ENCODE data around the gene PREB. TPM values are rescaled to one million over a fixed set of nuclear protein-coding genes. Genes with fewer than 3 reads are reported as not detected.
A peak's percentile ranks its signal among the peaks of the same experiment; 100 is the strongest.

Gene PREB
- total and polyA plus RNA-seq, 2 of the 13 experiments (the other 11 are each of a cell fraction or from before 2014, with no cell fraction given): 112 to 192 TPM

DNA sequence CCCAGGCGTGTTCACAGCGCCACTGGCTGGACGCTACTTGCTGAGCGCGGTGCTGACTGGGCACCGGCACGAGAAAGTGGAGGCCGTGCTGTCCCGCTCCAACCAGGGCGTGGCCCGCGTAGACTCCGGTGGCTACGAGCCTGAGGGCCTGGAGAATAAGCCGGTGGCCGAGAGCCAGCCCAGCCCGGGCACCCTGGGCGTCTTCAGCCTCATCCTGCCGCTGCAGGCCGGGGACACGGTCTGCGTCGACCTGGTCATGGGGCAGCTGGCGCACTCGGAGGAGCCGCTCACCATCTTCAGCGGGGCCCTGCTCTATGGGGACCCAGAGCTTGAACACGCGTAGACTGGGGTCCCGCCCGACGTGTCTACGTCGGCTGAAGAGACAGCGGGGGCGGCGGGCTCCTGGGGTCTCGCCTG lies 48.8 kb downstream of the PREB start:
- ATAC-seq (peak; percentile 6), DNase-seq (ENCODE audit: low spot score) (no peak), FAIRE-seq (no peak)
- Histone ChIP-seq H3K36me3 (replicated peaks in 1 of 2; ENCODE audit: control insufficient read depth in 1 of 2, insufficient read depth in 2 of 2, low read length in 2 of 2) (no peaks in the 10 kb centered on the region; a peak in 3 of 5 replicates), H3K27me3 (ENCODE audit: control insufficient read depth in 1 of 2, insufficient read depth in 2 of 2, low read length in 2 of 2) (no peaks in the 10 kb centered on the region), H3K4me3 (replicated peaks in 1 of 3; ENCODE audit: insufficient read depth in 1 of 3, low read depth in 2 of 3, low read length in 3 of 3) (peak overlapping the region; percentile 51 to 77 (median 53)), H3K9me3 (ENCODE audit: low read length) (no peaks in the 10 kb centered on the region), H3K27ac (ENCODE audit: extremely low read length, insufficient read depth, low read length) (peak overlapping the region; percentile 65), H3K4me2 (ENCODE audit: low read depth, low read length) (peak overlapping the region; percentile 84), H4K20me1 (ENCODE audit: insufficient read depth, low read length) (no peaks in the 10 kb centered on the region), H3K79me2 (ENCODE audit: insufficient read depth, low read length) (peaks cover 36% of the 10 kb centered on the region), H2AFZ (ENCODE audit: low read length) (no peak overlapping the region), H3K9ac (ENCODE audit: insufficient read depth, low read depth, low read length) (peak overlapping the region; percentile 63), H3K4me1 (ENCODE audit: insufficient read depth, low read length) (peaks cover 74% of the 10 kb centered on the region)
- in situ Hi-C loops (cut with HindIII; ENCODE audit: extremely low pct_ligation_motif_present, low pct_unique_long_range_greater_than_20kb): no loop called here
- no TSS peak for BruUV-seq (replicated peaks)
- intact Hi-C loops (cut with micrococcal nuclease; ENCODE audit: unreplicated experiment): loop anchor here (1.0 to 10.0 kb wide), 4 partner anchors 35 to 1162 kb away; partner anchors contain the start of gene TMEM214
- CTCF ChIA-PET (ENCODE audit: low intra/inter-chr PET ratio, low total read pairs): interaction anchor here (1.3 to 2.0 kb wide), 3 partner anchors 13 to 106 kb away, joined by 3 to 9 read pairs (median 6); no protein-coding TSS in a partner anchor
- POLR2A ChIA-PET: interaction anchor here (0.6 to 9.2 kb wide), 6 partner anchors 10 to 126 kb away, joined by 3 to 106 read pairs (median 11); partner anchors contain the start of genes ABHD1, AGBL5, OST4 and PREB
- 52% methylated on average over 20 of the region's 38 CpGs for WGBS (ENCODE audit: low lambda C conversion rate)
- TF ChIP-seq, protein P1, sequence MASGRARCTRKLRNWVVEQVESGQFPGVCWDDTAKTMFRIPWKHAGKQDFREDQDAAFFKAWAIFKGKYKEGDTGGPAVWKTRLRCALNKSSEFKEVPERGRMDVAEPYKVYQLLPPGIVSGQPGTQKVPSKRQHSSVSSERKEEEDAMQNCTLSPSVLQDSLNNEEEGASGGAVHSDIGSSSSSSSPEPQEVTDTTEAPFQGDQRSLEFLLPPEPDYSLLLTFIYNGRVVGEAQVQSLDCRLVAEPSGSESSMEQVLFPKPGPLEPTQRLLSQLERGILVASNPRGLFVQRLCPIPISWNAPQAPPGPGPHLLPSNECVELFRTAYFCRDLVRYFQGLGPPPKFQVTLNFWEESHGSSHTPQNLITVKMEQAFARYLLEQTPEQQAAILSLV (CRISPR knock-in tag; IDR thresholded peaks at IDR 0.05; ENCODE audit: borderline replicate concordance): 0 out of 2 replicates have a peak, but pooled peaks have one; percentile 14
- no peak for TF ChIP-seq MTA3 (CRISPR knock-in tag; IDR thresholded peaks at IDR 0.05)
- TF ChIP-seq, protein P2, sequence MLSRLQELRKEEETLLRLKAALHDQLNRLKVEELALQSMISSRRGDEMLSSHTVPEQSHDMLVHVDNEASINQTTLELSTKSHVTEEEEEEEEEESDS (CRISPR knock-in tag; IDR thresholded peaks at IDR 0.05; ENCODE audit: borderline replicate concordance): no peak
- no peak for TF ChIP-seq ZNF557 (CRISPR knock-in tag; IDR thresholded peaks at IDR 0.05)
- peak; percentile 74 for TF ChIP-seq TEAD3 (CRISPR knock-in tag; optimal IDR thresholded peaks at IDR 0.05; ENCODE audit: borderline replicate concordance)
- 0 out of 2 replicates have a peak, but pooled peaks have one; percentile 13 for TF ChIP-seq RXRA (CRISPR knock-in tag; IDR thresholded peaks at IDR 0.05)
- no peak for TF ChIP-seq TBL1XR1 (IDR thresholded peaks at IDR 0.05; ENCODE audit: borderline replicate concordance, low read length, partially characterized antibody)
- TF ChIP-seq ZNF605 (CRISPR knock-in tag; IDR thresholded peaks at IDR 0.05): peak; percentile 71; the same call in 1 of the 2 replicates
- 0 out of 2 replicates have a peak, but pooled peaks have one; percentile 14 for TF ChIP-seq ADNP (CRISPR knock-in tag; IDR thresholded peaks at IDR 0.05)
- TF ChIP-seq ARNT (IDR thresholded peaks at IDR 0.05): no peak
- TF ChIP-seq, protein P3, sequence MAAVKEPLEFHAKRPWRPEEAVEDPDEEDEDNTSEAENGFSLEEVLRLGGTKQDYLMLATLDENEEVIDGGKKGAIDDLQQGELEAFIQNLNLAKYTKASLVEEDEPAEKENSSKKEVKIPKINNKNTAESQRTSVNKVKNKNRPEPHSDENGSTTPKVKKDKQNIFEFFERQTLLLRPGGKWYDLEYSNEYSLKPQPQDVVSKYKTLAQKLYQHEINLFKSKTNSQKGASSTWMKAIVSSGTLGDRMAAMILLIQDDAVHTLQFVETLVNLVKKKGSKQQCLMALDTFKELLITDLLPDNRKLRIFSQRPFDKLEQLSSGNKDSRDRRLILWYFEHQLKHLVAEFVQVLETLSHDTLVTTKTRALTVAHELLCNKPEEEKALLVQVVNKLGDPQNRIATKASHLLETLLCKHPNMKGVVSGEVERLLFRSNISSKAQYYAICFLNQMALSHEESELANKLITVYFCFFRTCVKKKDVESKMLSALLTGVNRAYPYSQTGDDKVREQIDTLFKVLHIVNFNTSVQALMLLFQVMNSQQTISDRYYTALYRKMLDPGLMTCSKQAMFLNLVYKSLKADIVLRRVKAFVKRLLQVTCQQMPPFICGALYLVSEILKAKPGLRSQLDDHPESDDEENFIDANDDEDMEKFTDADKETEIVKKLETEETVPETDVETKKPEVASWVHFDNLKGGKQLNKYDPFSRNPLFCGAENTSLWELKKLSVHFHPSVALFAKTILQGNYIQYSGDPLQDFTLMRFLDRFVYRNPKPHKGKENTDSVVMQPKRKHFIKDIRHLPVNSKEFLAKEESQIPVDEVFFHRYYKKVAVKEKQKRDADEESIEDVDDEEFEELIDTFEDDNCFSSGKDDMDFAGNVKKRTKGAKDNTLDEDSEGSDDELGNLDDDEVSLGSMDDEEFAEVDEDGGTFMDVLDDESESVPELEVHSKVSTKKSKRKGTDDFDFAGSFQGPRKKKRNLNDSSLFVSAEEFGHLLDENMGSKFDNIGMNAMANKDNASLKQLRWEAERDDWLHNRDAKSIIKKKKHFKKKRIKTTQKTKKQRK (IDR thresholded peaks at IDR 0.05; ENCODE audit: low read length): no peak
- TF ChIP-seq, protein P4, sequence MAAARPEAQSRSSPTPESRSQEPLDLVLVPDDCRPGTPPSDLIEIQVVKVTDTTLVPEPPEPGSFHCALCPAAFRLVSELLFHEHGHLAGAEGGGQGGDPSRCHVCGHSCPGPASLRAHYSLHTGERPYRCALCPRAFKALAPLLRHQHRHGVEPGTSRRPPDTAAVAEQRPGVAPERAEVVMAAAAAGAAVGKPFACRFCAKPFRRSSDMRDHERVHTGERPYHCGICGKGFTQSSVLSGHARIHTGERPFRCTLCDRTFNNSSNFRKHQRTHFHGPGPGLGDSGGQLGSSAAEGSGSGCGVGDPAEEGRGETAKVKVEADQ (CRISPR knock-in tag; IDR thresholded peaks at IDR 0.05; ENCODE audit: borderline replicate concordance): no peak
- TF ChIP-seq, protein P5, sequence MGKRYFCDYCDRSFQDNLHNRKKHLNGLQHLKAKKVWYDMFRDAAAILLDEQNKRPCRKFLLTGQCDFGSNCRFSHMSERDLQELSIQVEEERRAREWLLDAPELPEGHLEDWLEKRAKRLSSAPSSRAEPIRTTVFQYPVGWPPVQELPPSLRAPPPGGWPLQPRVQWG (CRISPR knock-in tag; IDR thresholded peaks at IDR 0.05; ENCODE audit: borderline replicate concordance, low read depth): no peak
- no peak for TF ChIP-seq ZNF124 (CRISPR knock-in tag; IDR thresholded peaks at IDR 0.05)
- TF ChIP-seq ZNF768 (CRISPR knock-in tag; IDR thresholded peaks at IDR 0.05): no peak; the same call in 1 of the 2 replicates
- TF ChIP-seq, protein P6, sequence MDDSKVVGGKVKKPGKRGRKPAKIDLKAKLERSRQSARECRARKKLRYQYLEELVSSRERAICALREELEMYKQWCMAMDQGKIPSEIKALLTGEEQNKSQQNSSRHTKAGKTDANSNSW (CRISPR knock-in tag; IDR thresholded peaks at IDR 0.05; ENCODE audit: borderline replicate concordance): no peak
- no peak for TF ChIP-seq HOXA5 (CRISPR knock-in tag; IDR thresholded peaks at IDR 0.05)
- TF ChIP-seq ZMYM4 (CRISPR knock-in tag; IDR thresholded peaks at IDR 0.05): no peak
- no peak for TF ChIP-seq ZSCAN12 (CRISPR knock-in tag; IDR thresholded peaks at IDR 0.05)
- no peak for TF ChIP-seq ZNF772 (CRISPR knock-in tag; IDR thresholded peaks at IDR 0.05)

Data from HepG2 (cell line).